HG03442 (cell line): Measurements from ENCODE around the gene FAM181A.
A peak's percentile ranks its signal among the peaks of the same experiment; 100 is the strongest.

Experiments
- ATAC-seq: cut with Tn5 transposase; IDR thresholded peaks from one replicate; pipeline ENCODE4 v1.9.1; 2021; ENCODE audit warnings: mild to moderate bottlenecking, moderate library complexity; ENCODE audit not compliant: unreplicated experiment

Gene FAM181A

DNA sequence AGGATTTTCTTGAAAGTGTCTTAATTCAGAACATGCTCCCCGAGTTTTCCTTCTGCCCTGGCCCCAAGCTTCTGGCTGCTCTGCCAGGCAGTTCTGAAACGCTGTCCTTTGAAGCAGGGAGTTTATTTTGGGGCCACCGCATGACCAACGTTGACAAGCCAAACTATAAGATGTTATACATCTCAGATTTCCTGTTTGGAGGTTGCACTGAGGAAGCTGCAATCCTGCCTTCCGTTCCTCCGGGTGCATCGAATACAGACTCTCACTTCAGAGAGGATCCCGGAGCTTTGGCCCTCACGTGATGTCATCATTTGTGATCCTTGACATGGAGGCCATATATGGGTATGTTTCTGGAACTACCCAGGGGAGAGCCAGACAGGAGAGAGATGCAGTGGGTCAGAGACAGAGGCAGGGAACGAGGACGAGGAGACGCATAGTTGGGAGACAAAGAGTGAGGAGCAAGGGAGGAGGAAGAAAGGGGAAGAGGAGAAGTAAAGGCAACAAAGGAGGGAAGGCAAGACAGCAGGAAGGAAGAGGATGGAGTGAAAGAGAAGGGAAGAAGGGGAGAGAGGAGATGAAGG, 49.4 kb downstream of the FAM181A start, which contains the start of gene ASB2:
ASB2 (minus strand) TSS at position 94 of the 581 bp plus-strand sequence. CDS start 12,031 bp downstream, outside the sequence.
- ATAC-seq: no peak

DNA sequence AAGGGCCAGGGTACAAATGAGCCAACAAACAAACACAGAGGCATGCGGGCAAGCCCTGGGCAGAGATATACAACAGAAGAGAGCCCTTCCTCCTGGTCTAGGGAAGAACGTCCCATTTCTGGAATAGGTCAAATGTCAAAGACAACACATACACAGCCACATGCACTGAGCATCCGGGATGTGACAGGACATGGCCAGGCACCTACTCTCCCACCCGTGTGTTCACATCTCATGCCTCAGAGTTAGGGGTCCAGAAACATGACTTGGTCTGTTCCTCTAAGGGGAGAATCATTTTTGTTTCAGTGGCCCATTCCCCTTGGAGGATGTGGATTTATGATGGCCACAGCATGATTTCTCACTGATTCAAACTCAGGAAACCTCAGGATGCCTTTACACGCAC, 50.0 kb downstream of the FAM181A start:
- ATAC-seq: no peak

DNA sequence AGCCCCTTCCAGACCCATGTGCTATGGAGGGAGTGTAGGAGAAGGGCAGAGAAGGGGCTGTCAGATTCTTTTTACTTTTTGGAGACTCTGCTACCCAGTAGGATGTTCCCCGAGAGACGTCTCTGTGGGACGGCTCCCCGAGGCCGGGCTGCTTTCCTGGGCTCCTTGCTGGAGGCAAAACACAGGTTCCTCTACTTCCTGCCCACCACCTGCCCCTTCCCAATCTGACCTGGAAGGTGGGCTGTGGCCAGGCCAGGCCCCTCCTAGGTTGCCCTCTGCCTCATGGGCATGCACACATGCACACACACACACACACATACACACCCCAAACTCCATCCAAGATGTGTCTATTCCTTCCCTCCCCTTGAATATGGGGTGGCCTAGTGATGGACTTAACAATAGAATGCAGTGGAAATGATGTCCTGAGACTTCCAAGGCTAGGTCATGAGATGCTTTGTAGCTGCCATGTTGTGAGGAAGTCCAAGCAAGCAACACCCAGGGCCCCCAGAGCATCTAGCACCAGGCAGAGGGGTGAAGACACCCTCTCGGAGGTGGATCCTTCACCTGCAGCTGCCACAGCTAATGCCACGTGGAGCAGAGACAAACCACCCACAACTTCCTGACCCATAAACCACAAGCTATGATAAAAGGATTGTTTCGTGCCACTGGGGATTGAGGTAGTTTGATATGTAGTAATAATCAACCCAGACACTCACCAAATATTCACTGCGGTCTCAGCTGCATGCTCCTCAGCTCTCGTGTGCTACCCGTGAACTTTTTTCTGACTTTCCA, 50.8 kb downstream of the FAM181A start:
- peak; percentile 43 for ATAC-seq

DNA sequence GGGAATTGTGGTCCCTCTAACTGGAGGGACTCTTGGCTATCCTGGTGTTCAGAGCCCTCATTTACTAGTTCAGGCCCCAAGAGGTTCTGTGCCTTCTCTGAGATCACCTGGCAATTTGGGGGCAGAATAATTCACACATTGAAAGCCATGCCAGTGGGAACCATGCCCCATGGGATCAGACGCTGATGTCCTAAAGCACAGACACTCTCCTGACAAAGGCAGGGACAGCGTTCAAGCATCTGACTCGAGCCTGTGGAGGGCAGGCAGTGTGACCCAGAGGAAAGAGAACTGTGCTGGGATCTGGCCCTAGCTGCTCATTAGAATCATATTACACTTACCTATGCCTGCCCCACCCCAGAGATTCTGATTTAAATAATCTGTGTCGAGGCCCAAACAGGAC, 51.6 kb downstream of the FAM181A start:
- ATAC-seq: no peak
